IMR-90 (cell line): ENCODE data around the gene SESN2. TPM values are rescaled to one million over a fixed set of nuclear protein-coding genes. Genes with fewer than 3 reads are reported as not detected.

Experiments used
- ATAC-seq: fragments of 200-7000 bp; cut with Tn5 transposase; 2 replicates; pipeline ENCODE4 v1.9.1; 2020; ENCODE audit warnings: low read depth, mild to moderate bottlenecking, moderate library complexity
- BruUV-seq: library from RNA; stranded (reverse); fragments of 400-500 nt; replicated peaks from 2 replicates; lab custom pipeline; 2021; lab: Mats Ljungman, UMichigan
- CTCF ChIA-PET: fragments of 300-600 bp; formaldehyde crosslinking; extraction: SDS; loops from one replicate; lab custom pipeline; 2021; ENCODE audit warnings: antibody characterized with exemption; lab: Yijun Ruan, JAX
- POLR2A ChIA-PET: fragments of 300-600 bp; sonication (Branson Sonifier 250); formaldehyde crosslinking; loops from one replicate; lab custom pipeline; 2022; ENCODE audit warnings: antibody characterized with exemption; ENCODE audit not compliant: unreplicated experiment; lab: Charles Lee
- DNase-seq: peaks from one replicate; pipeline ENCODE4 v3.0.0; 2013
- H2AFZ ChIP-seq: replicated peaks from 2 replicates; pipeline ENCODE3; 2013; ENCODE audit warnings: low read length, mild to moderate bottlenecking; ENCODE audit not compliant: poor library complexity
- H2AK5ac ChIP-seq: 2 replicates; pipeline ENCODE4 v1.6.1; 2013; ENCODE audit warnings: low read depth, low read length, inconsistent platforms
- H2AK9ac ChIP-seq: replicated peaks from 2 replicates; pipeline ENCODE3; 2013; ENCODE audit warnings: mild to moderate bottlenecking, low read depth, low read length, moderate library complexity; ENCODE audit not compliant: poor library complexity
- H2BK120ac ChIP-seq: 2 replicates; pipeline ENCODE4 v1.6.1; 2013; ENCODE audit warnings: low read depth, low read length, inconsistent platforms
- H2BK15ac ChIP-seq: 3 replicates; pipeline ENCODE4 v1.6.1; 2013; ENCODE audit warnings: low read depth, low read length, inconsistent platforms
- H2BK20ac ChIP-seq: 2 replicates; pipeline ENCODE4 v1.6.1; 2013; ENCODE audit warnings: low read depth, mild to moderate bottlenecking, inconsistent platforms, low read length, moderate library complexity
- H2BK5ac ChIP-seq: 2 replicates; pipeline ENCODE4 v1.6.1; 2013; ENCODE audit warnings: mild to moderate bottlenecking, low read depth, low read length, inconsistent platforms; ENCODE audit not compliant: poor library complexity, severe bottlenecking
- H3K14ac ChIP-seq: replicated peaks from 2 replicates; pipeline ENCODE4 v1.6.1; 2013; ENCODE audit warnings: low read depth, low read length, inconsistent platforms
- H3K18ac ChIP-seq: 2 replicates; pipeline ENCODE4 v1.6.1; 2013; ENCODE audit warnings: low read depth, low read length, control low read depth
- H3K23ac ChIP-seq: 2 replicates; pipeline ENCODE4 v1.6.1; 2013; ENCODE audit warnings: low read depth, low read length, inconsistent platforms
- H3K27ac ChIP-seq: 2 replicates; pipeline ENCODE4 v1.5.1; 2013; ENCODE audit warnings: mild to moderate bottlenecking, control low read depth, low read length; ENCODE audit not compliant: insufficient read depth
- H3K27me3 ChIP-seq: 2 replicates; pipeline ENCODE4 v1.6.1; 2013; ENCODE audit warnings: low read length; ENCODE audit not compliant: control insufficient read depth, insufficient read depth
- H3K36me3 ChIP-seq: 2 replicates; pipeline ENCODE4 v1.6.1; 2013; ENCODE audit warnings: low read length, mixed read lengths; ENCODE audit not compliant: control insufficient read depth, insufficient read depth
- H3K4ac ChIP-seq: 2 replicates; pipeline ENCODE4 v1.6.1; 2013; ENCODE audit warnings: low read depth, low read length, inconsistent platforms
- H3K4me1 ChIP-seq: 2 replicates; pipeline ENCODE4 v1.6.1; 2013; ENCODE audit warnings: low read length, mixed read lengths; ENCODE audit not compliant: control insufficient read depth, insufficient read depth
- H3K4me2 ChIP-seq: 2 replicates; pipeline ENCODE4 v1.6.1; 2013; ENCODE audit warnings: low read depth, mild to moderate bottlenecking, control low read depth, low read length, moderate library complexity
- H3K4me3 ChIP-seq: 2 replicates; pipeline ENCODE4 v1.5.1; 2013; ENCODE audit warnings: low read depth, mild to moderate bottlenecking, control low read depth, low read length, moderate library complexity; ENCODE audit not compliant: insufficient read depth
- H3K56ac ChIP-seq: 2 replicates; pipeline ENCODE4 v1.6.1; 2013; ENCODE audit warnings: low read length, inconsistent platforms; ENCODE audit not compliant: insufficient read depth; ENCODE audit errors: extremely low read depth
- H3K79me1 ChIP-seq, 2 experiments: 2 replicates each; pipeline ENCODE4 v1.6.1; 2013; ENCODE audit warnings: low read length in 2 of 2, inconsistent platforms in 1 of 2, low read depth in 1 of 2
- H3K9ac ChIP-seq: 2 replicates; pipeline ENCODE4 v1.6.1; 2013; ENCODE audit warnings: low read depth, low read length, control low read depth
- H3K9me1 ChIP-seq: 2 replicates; pipeline ENCODE4 v1.6.1; 2013; ENCODE audit warnings: low read length, inconsistent platforms; ENCODE audit not compliant: insufficient read depth
- H3K9me3 ChIP-seq: 2 replicates; pipeline ENCODE4 v1.6.1; 2013; ENCODE audit warnings: low read length; ENCODE audit not compliant: control insufficient read depth, insufficient read depth
- H4K20me1 ChIP-seq: 2 replicates; pipeline ENCODE4 v1.6.1; 2013; ENCODE audit warnings: low read length, inconsistent platforms; ENCODE audit not compliant: insufficient read depth
- H4K5ac ChIP-seq: 2 replicates; pipeline ENCODE4 v1.6.1; 2013; ENCODE audit warnings: mild to moderate bottlenecking, low read depth, low read length, control low read depth
- H4K8ac ChIP-seq, 2 experiments: 2 replicates each; pipeline ENCODE4 v1.6.1; 2013; ENCODE audit warnings: low read depth in 2 of 2, low read length in 2 of 2, control low read depth in 1 of 2, inconsistent platforms in 1 of 2
- H4K91ac ChIP-seq: 2 replicates; pipeline ENCODE4 v1.6.1; 2013; ENCODE audit warnings: low read depth, low read length, inconsistent platforms; ENCODE audit not compliant: insufficient read depth
- BHLHE40 ChIP-seq: fragments of 150-350 bp; IDR thresholded peaks from 2 replicates; pipeline ENCODE4 v1.6.1; 2016; ENCODE audit warnings: mild to moderate bottlenecking, low read depth, low read length
- CEBPB ChIP-seq: IDR thresholded peaks from 2 replicates; pipeline ENCODE4 v1.6.1; 2012; ENCODE audit warnings: low read depth, low read length, improper control_type of control experiment
- CTCF ChIP-seq: conservative IDR thresholded peaks from 2 replicates; pipeline ENCODE4 v1.5.1; 2012; ENCODE audit warnings: mild to moderate bottlenecking, low read depth, low read length, improper control_type of control experiment
- MAFK ChIP-seq: IDR thresholded peaks from 2 replicates; pipeline ENCODE4 v1.6.1; 2012; ENCODE audit warnings: low read depth, low read length, improper control_type of control experiment
- MXI1 ChIP-seq: IDR thresholded peaks from 2 replicates; pipeline ENCODE4 v1.6.1; 2012; ENCODE audit warnings: low read depth, mild to moderate bottlenecking, low read length, moderate library complexity, borderline replicate concordance
- POLR2A ChIP-seq: IDR thresholded peaks from 2 replicates; pipeline ENCODE4 v1.6.1; 2012; ENCODE audit warnings: mild to moderate bottlenecking, low read depth, low read length
- RAD21 ChIP-seq: IDR thresholded peaks from 2 replicates; pipeline ENCODE4 v1.6.1; 2012; ENCODE audit warnings: low read length, improper control_type of control experiment
- RCOR1 ChIP-seq: IDR thresholded peaks from 2 replicates; pipeline ENCODE4 v1.6.1; 2012; ENCODE audit warnings: mild to moderate bottlenecking, low read length, improper control_type of control experiment; ENCODE audit not compliant: insufficient replicate concordance
- RFX5 ChIP-seq: IDR thresholded peaks from 2 replicates; pipeline ENCODE4 v1.8.0; 2012; ENCODE audit warnings: low read depth, mild to moderate bottlenecking, low read length, moderate library complexity
- SMC3 ChIP-seq: fragments of 150-350 bp; IDR thresholded peaks from 2 replicates; pipeline ENCODE4 v1.6.1; 2016; ENCODE audit warnings: low read depth, mild to moderate bottlenecking, antibody characterized with exemption, low read length, moderate library complexity
- WGBS, 2 experiments: methylation state at CpG; one replicate each; pipeline versions ENCODE4 v1.1.5 to v1.1.7; 2013; ENCODE audit warnings: missing lambda C conversion rate in 2 of 2; ENCODE audit not compliant: insufficient read length in 1 of 2; ENCODE audit errors: extremely low coverage in 2 of 2; 5-methylcytosine and 5-hydroxymethylcytosine counted together
- dilution Hi-C: fragments of 300-500 bp; cut with HindIII; formaldehyde crosslinking; loops from one replicate; pipeline ENCODE4 v1.14.3; 2018; ENCODE audit warnings: low sequenced_read_pairs; ENCODE audit not compliant: unreplicated experiment
- in situ Hi-C: fragments of 300-500 bp; cut with MboI; formaldehyde crosslinking; loops from 3 replicates; pipeline ENCODE4 v1.14.3; 2019; ENCODE audit warnings: low sequenced_read_pairs, inconsistent platforms, mixed read lengths
- intact Hi-C: fragments of 100-400 bp; cut with micrococcal nuclease; formaldehyde crosslinking; loops from 2 replicates; pipeline ENCODE4 v1.10.0; 2022
- polyA plus RNA-seq, 3 experiments: library from polyadenylated mRNA; depleted of rRNA; stranded (reverse); fragments of >200 nt; gene quantifications; 2 replicates each; pipeline ENCODE4 v1.2.3, GENCODE V29; 2012; ENCODE audit warnings: low replicate concordance in 1 of 3
- total RNA-seq: library from RNA; depleted of rRNA; stranded (reverse); fragments of >200 nt; gene quantifications from 2 replicates; pipeline ENCODE4 v1.2.3, GENCODE V29; 2012
- TF ChIP-seq, protein P1 (sequence below): fragments of 150-350 bp; IDR thresholded peaks from 2 replicates; pipeline ENCODE4 v1.6.1; 2016; ENCODE audit warnings: low read depth, mild to moderate bottlenecking, low read length, moderate library complexity, borderline replicate concordance

Gene SESN2
- total and polyA plus RNA-seq, 2 of the 4 experiments (the other 2 are of a cell fraction), result 10.2 to 20.9 TPM

DNA sequence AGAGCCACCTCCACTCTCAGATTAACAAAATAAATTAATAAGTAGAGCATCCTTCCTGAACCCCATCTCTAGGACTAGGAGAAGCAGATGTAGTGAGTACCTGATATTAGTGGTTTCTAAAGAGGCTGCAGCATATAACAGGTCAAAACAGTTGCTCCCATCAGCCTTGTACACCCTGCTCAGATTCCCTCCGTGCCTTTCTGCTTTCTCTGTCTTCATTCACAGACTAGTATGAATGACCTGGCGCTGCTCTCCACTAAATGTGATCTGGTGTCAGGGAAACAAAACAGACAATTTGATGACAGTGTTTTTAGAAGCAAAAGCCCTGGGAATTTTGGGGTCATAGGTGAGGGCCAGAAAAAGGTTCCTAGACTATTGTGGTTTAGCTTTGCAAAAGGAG is 8.3 kb downstream of the SESN2 start:
- Histone ChIP-seq H4K8ac (no peak overlapping the region), H2AK9ac (no peak overlapping the region), H3K79me1 (peaks cover 24 to 83% of the 10 kb centered on the region in 2 experiments), H2BK15ac (no peak overlapping the region), H3K9me1 (peaks cover 38% of the 10 kb centered on the region), H3K27ac (no peak overlapping the region), H4K5ac (no peak overlapping the region), H2AFZ (no peak overlapping the region), H2BK20ac (no peak overlapping the region), H3K23ac (no peak overlapping the region), H4K91ac (no peak overlapping the region), H3K9me3 (no peaks in the 10 kb centered on the region), H3K4me3 (no peak overlapping the region), H2BK120ac (no peak overlapping the region), H3K4ac (no peak overlapping the region), H2BK5ac (no peak overlapping the region), H3K36me3 (peaks cover 23% of the 10 kb centered on the region), H3K9ac (no peak overlapping the region), H2AK5ac (no peak overlapping the region), H3K18ac (no peak overlapping the region), H3K4me1 (peaks cover 13% of the 10 kb centered on the region), H3K27me3 (no peaks in the 10 kb centered on the region), H3K14ac (no peak overlapping the region), H4K20me1 (peaks cover 100% of the 10 kb centered on the region), H3K4me2 (no peak overlapping the region), H3K56ac (no peak overlapping the region)
- no peak for DNase-seq
- no TSS peak for BruUV-seq
- dilution Hi-C loops (no loop called here), intact Hi-C loops (no loop called here), in situ Hi-C loops (no loop called here)
- no peak for ATAC-seq
- CTCF ChIA-PET, result interaction anchor here (0.6 to 1.6 kb wide), 2 partner anchors 19 to 77 kb away, joined by 5 to 10 read pairs; no protein-coding TSS in a partner anchor
- no CpG with 5 or more reads among the region's 2 CpGs for WGBS, 2 experiments
- TF ChIP-seq CEBPB (no peak), MXI1 (no peak), CTCF (no peak), RAD21 (no peak), POLR2A (no peak), BHLHE40 (no peak), RFX5 (no peak), MAFK (no peak), SMC3 (no peak), RCOR1 (no peak)
- TF ChIP-seq, protein P1, sequence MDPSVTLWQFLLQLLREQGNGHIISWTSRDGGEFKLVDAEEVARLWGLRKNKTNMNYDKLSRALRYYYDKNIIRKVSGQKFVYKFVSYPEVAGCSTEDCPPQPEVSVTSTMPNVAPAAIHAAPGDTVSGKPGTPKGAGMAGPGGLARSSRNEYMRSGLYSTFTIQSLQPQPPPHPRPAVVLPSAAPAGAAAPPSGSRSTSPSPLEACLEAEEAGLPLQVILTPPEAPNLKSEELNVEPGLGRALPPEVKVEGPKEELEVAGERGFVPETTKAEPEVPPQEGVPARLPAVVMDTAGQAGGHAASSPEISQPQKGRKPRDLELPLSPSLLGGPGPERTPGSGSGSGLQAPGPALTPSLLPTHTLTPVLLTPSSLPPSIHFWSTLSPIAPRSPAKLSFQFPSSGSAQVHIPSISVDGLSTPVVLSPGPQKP, result no peak
- POLR2A ChIA-PET, result no interaction called here
